ENCODE measurements around the gene KIF23. TPM values are rescaled to one million over a fixed set of nuclear protein-coding genes. Genes with fewer than 3 reads are reported as not detected.
"Not testable (repeated sequence)": the region's sequence is repeated elsewhere in the genome, so short reads cannot be mapped to it uniquely, and the experiment has no call there.

The KIF23 gene
- total and polyA plus RNA-seq, 2 donors, result 0.79 to 32.5 TPM

DNA sequence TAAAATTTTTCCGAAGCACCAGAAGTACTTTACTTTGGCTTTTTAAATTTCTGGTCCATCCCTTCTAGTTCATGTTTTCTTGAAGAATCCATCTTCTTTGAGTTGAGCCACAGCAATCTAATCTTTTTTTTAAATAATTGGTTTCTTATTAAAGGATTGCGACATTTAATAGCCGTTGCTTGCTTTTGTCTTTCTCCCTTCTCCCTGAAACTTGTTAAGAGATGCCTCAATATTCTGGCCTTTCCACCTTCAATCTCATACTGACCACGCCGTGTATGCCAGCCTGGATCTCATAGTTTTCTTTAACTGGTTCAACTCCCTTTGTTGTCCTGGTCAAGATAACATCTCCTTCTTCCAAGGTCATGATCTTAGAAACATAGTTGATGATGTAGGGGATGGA, 20.1 kb downstream of the KIF23 start:
- H3K27ac ChIP-seq (ENCODE audit: low read depth), result no peak overlapping the region
- WGBS, result 82% methylated on average over 5 of the region's 5 CpGs
- no peak for DNase-seq (ENCODE audit: extremely low spot score)

DNA sequence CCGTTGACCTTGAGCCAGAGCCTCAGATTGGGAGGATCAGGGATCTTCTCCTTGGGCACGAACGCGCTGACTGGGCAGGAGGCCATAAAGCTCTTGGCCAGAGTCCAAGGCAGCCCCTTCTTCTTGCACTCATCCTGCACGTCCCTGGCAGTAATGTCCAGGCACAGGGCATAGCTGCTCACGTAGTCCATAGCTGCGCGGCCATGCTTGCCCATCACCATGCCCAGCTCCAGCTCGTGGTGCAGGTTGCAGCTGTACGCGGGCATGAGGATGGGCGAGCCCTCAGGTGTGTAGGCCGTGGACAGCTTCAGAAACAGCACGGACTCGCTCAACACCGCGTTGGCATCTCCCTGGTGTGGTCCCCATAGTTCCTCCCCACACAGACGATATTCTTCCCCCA, 20.5 kb downstream of the KIF23 start:
- 91% methylated on average over 18 of the region's 18 CpGs for WGBS
- no peak overlapping the region for H3K27ac ChIP-seq (ENCODE audit: low read depth)
- H3K36me3 ChIP-seq (ENCODE audit: insufficient read depth), result no peaks in the 10 kb centered on the region
- no peaks in the 10 kb centered on the region for H3K4me1 ChIP-seq (ENCODE audit: insufficient read depth)
- DNase-seq (ENCODE audit: extremely low spot score), result no peak
- H3K4me3 ChIP-seq (ENCODE audit: low read depth, low read length), result no peak overlapping the region

More for the DNA sequence above, 20.1 kb downstream of the KIF23 start:
- no peak overlapping the region for H3K4me3 ChIP-seq (ENCODE audit: low read depth, low read length)
- H3K4me1 ChIP-seq (ENCODE audit: insufficient read depth), result no peaks in the 10 kb centered on the region
- H3K36me3 ChIP-seq (ENCODE audit: insufficient read depth), result no peaks in the 10 kb centered on the region

DNA sequence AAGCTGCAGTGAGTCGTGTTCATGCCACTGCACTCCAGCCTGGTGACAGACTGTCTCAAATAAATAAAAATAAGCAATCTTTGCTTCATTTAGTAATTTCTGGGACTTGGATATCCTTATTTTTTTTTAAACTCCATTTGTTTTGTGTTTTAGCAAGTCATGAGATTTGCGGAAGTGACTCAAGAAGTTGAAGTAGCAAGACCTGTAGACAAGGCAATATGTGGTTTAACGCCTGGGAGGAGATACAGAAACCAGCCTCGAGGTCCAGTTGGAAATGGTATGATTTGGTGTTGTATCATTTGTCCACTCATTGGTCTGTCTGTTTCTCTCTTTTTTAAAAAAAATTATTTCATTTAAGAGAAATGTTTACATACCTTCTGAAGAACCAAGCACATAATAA, 21.8 kb downstream of the KIF23 start:
- no peak overlapping the region for H3K27ac ChIP-seq (ENCODE audit: low read depth)
- H3K4me1 ChIP-seq (ENCODE audit: insufficient read depth), result no peaks in the 10 kb centered on the region
- H3K36me3 ChIP-seq (ENCODE audit: insufficient read depth), result no peaks in the 10 kb centered on the region
- WGBS, result 94% methylated on average over 4 of the region's 4 CpGs
- DNase-seq (ENCODE audit: extremely low spot score), result no peak
- no peak overlapping the region for H3K4me3 ChIP-seq (ENCODE audit: low read depth, low read length)

DNA sequence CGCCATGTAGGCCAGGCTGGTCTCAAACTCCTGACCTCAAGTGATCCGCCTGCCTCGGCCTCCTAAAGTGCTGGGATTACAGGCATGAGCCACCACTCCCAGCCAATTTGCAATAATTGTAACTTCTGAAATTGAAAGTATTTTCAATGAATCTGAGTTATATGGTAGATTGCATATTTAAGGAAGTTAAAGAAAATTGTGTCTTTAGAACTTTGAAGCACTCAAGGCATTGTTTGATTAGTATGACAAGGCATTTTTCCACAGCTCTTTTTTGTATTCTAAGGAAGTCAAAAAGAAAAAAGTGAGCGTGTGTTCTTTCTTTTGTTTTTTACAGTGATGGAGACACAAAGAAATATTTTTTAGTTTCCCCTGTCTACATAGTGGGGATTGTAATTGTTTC, 22.8 kb downstream of the KIF23 start:
- Histone ChIP-seq H3K27ac (ENCODE audit: low read depth) (no peak overlapping the region), H3K4me3 (ENCODE audit: low read depth, low read length) (no peak overlapping the region), H3K4me1 (ENCODE audit: insufficient read depth) (no peaks in the 10 kb centered on the region), H3K36me3 (ENCODE audit: insufficient read depth) (no peaks in the 10 kb centered on the region)
- 95% methylated on average over 4 of the region's 4 CpGs for WGBS
- DNase-seq (ENCODE audit: extremely low spot score), result no peak

DNA sequence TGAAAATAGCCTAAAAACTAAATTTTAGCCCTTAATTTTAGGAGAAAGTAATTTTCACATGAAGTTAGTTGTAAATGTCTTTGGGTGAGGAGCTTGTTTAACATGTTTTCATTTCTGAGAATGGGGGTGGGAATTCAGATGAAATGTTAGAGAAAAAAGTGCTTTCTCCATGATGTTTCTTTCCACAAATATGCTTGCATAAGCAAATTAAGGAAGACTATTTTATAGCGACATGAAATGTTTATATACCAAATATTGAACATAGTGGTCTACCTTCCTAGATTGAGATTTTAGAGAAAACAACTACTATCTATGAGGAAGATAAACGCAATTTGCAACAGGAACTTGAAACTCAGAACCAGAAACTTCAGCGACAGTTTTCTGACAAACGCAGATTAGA, 25.5 kb downstream of the KIF23 start:
- Histone ChIP-seq H3K27ac (ENCODE audit: low read depth) (no peak overlapping the region), H3K36me3 (ENCODE audit: insufficient read depth) (no peaks in the 10 kb centered on the region), H3K4me3 (ENCODE audit: low read depth, low read length) (no peak overlapping the region), H3K4me1 (ENCODE audit: insufficient read depth) (no peaks in the 10 kb centered on the region)
- no peak for DNase-seq (ENCODE audit: extremely low spot score)
- 87% methylated on average over 4 of the region's 4 CpGs for WGBS

DNA sequence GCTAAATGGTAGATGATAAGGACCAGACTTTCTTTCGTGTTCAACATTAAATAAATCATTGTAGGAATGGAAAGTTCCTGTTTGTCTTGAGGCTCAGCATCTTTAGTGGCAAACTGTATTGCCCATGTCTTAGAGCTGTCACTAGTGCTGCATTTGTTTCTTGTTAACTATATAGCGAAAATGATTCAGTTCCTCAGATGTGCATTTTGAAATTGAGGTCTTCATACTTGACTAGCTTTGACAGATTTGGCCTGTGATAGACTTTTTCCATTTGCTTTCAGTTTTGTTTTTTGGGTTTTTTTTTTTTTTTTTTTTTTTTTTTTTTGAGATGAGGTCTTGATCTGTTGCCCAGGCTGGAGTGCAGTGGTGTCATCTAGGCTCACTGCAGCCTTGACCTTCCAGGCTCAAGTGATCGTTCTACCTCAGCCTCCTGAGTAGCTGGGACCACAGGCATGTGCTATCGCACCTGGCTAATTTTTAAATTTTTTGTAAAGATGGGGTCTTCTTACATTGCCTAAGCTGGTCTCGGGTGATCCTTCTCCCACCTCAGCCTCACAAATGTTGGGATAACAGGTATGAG, 29.0 kb downstream of the KIF23 start:
- DNase-seq (ENCODE audit: extremely low spot score), result no peak
- Histone ChIP-seq H3K27ac (ENCODE audit: low read depth) (no peak overlapping the region), H3K4me3 (ENCODE audit: low read depth, low read length) (no peak overlapping the region), H3K36me3 (ENCODE audit: insufficient read depth) (no peaks in the 10 kb centered on the region), H3K4me1 (ENCODE audit: insufficient read depth) (no peaks in the 10 kb centered on the region)
- WGBS, result 86% methylated on average over 5 of the region's 5 CpGs

DNA sequence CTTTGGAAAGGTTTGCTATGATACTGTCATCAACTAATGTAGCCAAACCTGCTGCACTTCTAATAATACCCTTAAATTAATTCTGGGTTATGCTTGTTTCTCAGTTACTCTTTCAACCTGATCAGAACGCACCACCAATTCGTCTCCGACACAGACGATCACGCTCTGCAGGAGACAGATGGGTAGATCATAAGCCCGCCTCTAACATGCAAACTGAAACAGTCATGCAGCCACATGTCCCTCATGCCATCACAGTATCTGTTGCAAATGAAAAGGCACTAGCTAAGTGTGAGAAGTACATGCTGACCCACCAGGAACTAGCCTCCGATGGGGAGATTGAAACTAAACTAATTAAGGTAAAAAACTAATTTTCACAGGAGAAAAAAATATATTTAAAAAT, 30.5 kb downstream of the KIF23 start:
- Histone ChIP-seq H3K36me3 (ENCODE audit: insufficient read depth) (no peaks in the 10 kb centered on the region), H3K4me3 (ENCODE audit: low read depth, low read length) (no peak overlapping the region), H3K27ac (ENCODE audit: low read depth) (no peak overlapping the region), H3K4me1 (ENCODE audit: insufficient read depth) (no peaks in the 10 kb centered on the region)
- DNase-seq (ENCODE audit: extremely low spot score), result no peak
- 96% methylated on average over 7 of the region's 7 CpGs for WGBS

DNA sequence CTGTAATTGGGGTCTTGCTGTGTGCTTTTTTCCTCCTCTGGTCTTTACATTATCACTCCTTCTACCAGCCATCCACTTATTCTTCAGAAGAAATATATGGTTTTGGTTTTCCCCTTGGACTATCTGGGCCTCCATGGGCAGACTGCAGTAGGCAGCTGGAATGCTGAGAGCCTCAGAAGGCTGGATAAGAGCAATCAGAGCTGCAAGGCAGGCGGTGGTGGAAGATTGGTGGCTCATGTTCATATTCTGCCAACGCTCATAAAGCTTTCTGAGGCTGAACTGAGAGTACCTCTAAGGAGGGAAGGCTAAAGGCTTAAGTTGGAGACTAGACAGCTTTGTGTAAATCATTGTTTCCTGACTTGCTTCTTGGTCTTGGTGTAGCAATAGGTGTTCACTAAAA, 32.8 kb downstream of the KIF23 start:
- no peaks in the 10 kb centered on the region for H3K36me3 ChIP-seq (ENCODE audit: insufficient read depth)

DNA sequence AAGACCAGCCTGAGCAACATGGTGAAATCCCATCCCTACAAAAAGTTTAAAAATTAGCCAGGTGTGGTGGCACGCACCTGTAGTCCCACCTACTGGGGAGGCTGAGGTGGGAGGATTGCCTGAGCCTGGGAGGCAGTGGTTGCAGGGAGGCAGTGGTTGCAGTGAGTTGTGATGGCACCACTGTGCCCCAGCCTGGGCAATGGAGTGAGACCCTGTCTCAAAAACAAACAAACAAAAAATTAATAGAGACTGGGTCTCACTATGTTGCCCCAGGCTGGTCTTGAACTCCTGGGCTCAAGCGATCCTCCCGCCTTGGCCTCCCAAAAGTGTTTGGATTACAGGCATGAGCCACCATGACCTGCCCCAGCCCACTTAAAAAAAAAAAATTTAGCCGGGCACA, 36.1 kb downstream of the KIF23 start:
- H3K36me3 ChIP-seq (ENCODE audit: insufficient read depth); DNase-seq (ENCODE audit: extremely low spot score); H3K4me3 ChIP-seq (ENCODE audit: low read depth, low read length); H3K27ac ChIP-seq (ENCODE audit: low read depth); H3K4me1 ChIP-seq (ENCODE audit: insufficient read depth): not testable (repeated sequence)
- 96% methylated on average over 4 of the region's 4 CpGs for WGBS

More for the DNA sequence above, 32.8 kb downstream of the KIF23 start:
- 81% methylated on average over 2 of the region's 2 CpGs for WGBS
- DNase-seq (ENCODE audit: extremely low spot score), result no peak
- no peaks in the 10 kb centered on the region for H3K4me1 ChIP-seq (ENCODE audit: insufficient read depth)
- H3K4me3 ChIP-seq (ENCODE audit: low read depth, low read length), result no peak overlapping the region
- no peak overlapping the region for H3K27ac ChIP-seq (ENCODE audit: low read depth)

DNA sequence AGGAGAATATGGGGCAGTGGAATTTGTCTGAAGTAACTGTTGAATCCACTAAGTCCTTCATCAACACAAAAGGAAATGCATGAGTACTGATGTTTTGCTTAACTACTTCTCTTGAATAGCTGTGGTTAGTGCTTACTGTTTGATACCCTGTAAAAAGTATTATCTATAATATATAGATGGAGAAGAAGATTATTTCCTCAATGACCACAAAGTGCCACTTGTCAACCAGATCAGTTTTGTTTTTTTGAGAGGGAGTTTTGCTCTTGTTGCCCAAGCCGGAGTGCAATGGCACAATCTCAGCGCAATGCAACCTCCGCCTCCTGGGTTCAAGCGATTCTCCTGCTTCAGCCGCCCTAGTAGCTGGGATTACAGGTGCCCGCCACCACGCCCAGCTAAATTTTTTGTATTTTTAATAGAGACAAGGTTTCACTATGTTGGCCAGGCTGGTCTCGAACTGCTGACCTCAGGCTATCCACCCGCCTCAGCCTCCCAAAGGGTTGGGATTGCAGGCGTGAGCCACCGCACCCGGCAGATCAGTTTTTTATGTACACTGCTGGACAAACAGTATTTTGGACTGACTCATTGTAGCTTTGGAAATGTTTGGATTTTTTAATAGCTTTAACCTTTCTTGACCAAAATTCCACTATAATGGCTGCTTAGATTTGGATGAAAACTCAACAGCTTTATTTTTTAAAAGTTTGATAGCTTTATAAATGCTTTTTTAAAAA, 37.0 kb downstream of the KIF23 start:
- Histone ChIP-seq H3K4me3 (ENCODE audit: low read depth, low read length) (no peak overlapping the region), H3K36me3 (ENCODE audit: insufficient read depth) (peaks cover 3% of the 10 kb centered on the region), H3K27ac (ENCODE audit: low read depth) (no peak overlapping the region), H3K4me1 (ENCODE audit: insufficient read depth) (peaks cover 2% of the 10 kb centered on the region)
- 78% methylated on average over 12 of the region's 12 CpGs for WGBS
- DNase-seq (ENCODE audit: extremely low spot score), result no peak

DNA sequence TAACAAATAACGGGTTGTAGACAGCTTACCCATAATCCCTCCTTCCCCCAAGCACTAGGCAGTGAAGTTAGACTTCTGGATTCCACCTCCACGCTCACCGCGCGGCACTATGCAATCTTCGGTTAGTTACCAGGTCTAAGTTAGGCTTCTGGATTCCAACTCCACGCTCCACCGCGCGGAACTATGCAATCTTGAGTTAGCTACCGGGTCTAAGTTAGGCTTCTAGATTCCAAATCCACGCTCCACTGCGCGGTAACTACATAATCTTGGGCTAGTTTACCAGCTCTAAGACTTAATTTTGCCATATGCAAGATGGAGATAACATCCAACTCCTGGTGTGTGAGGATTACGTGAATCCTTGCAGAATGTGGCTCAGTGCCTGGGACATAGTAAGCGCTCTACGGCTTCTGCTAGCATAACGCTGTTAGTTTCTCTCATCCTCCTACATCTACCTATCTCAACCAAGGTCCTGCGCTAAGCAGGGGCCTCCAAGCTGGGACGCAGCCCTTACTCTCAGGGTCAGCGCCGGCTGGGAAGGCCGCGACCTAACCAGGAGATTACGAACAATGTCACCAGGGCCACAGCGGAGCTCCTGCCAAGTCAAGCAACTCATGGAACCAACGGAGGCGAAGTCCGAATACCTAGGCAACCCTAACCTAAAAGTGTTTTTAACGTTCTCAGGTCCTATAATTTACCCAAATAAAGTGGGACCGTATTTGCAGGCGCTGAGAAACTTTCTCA, 38.0 kb downstream of the KIF23 start:
- DNase-seq (ENCODE audit: extremely low spot score), result no peak

DNA sequence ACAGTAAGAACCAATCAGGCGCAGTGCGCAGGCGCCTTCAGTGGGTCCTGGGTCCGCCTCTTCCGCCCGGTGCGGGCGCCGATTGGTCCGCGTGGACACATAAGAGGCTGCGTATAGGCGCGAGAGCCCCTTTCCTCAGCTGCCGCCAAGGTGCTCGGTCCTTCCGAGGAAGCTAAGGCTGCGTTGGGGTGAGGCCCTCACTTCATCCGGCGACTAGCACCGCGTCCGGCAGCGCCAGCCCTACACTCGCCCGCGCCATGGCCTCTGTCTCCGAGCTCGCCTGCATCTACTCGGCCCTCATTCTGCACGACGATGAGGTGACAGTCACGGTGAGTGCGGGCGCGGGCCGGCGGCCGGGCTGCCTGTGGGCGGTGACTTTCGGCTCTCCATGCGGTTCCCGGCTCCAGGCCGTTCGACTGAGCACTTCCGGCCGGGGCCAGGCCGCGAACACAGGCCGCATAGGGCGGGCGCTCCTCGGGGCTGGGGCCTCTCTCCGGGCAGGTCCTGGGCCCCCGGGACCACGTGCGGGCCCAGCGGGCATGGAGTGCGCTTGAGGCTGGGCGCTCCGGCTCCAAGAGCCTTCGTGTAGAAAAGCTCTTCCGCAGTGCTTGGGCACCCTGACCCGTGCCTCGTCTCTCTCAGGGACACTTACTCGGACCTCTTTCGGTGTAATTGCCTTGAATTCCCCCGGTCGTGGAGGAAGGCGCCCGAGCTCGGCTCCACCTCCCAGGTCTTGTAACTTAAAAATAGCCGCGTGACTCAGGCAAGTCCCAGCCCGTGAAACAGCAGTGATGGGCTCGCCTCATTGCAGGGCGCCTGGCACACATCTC, 38.8 kb downstream of the KIF23 start, which contains the start of gene RPLP1:
Gene RPLP1, plus strand, starts transcription at position 127 of the 830 bp plus-strand sequence. Its CDS starts 131 bp downstream, at position 258.
- Histone ChIP-seq H3K4me1 (ENCODE audit: insufficient read depth) (peaks cover 2% of the 10 kb centered on the region), H3K4me3 (ENCODE audit: low read depth, low read length) (peak within 1 kb of the TSS; percentile 53), H3K27ac (ENCODE audit: low read depth) (peak within 1 kb of the TSS; percentile 77), H3K36me3 (ENCODE audit: insufficient read depth) (peaks cover 3% of the 10 kb centered on the region)
- WGBS, result under 1% methylated on average over 77 of the region's 77 CpGs
- DNase-seq (ENCODE audit: extremely low spot score), result peak; percentile 91

More for the DNA sequence above, 38.0 kb downstream of the KIF23 start:
- Histone ChIP-seq H3K36me3 (ENCODE audit: insufficient read depth) (peaks cover 3% of the 10 kb centered on the region), H3K4me3 (ENCODE audit: low read depth, low read length) (peak overlapping the region; percentile 24), H3K27ac (ENCODE audit: low read depth) (peak overlapping the region; percentile 77), H3K4me1 (ENCODE audit: insufficient read depth) (peaks cover 2% of the 10 kb centered on the region)
- 6% methylated on average over 32 of the region's 32 CpGs for WGBS

DNA sequence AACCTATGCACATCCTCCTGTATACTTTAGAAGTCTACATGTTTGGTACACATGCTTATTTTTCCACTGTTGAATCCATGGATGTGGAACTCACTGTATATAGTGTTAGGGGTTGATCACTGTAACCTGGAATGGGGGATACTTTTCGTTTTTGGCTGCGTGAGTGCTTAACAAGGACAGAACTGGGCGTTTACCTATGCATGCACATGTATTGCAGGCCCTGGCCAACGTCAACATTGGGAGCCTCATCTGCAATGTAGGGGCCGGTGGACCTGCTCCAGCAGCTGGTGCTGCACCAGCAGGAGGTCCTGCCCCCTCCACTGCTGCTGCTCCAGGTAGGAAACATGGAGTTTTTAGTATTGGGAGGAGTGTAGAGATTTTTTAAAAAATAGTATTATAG, 40.8 kb downstream of the KIF23 start:
- peaks cover 2% of the 10 kb centered on the region for H3K4me1 ChIP-seq (ENCODE audit: insufficient read depth)
- H3K4me3 ChIP-seq (ENCODE audit: low read depth, low read length), result no peak overlapping the region
- no peak overlapping the region for H3K27ac ChIP-seq (ENCODE audit: low read depth)
- H3K36me3 ChIP-seq (ENCODE audit: insufficient read depth), result peaks cover 3% of the 10 kb centered on the region
- 34% methylated on average over 5 of the region's 5 CpGs for WGBS
- no peak for DNase-seq (ENCODE audit: extremely low spot score)
